ENCODE results near the gene ARF3. TPM values are rescaled to one million over a fixed set of nuclear protein-coding genes. Genes with fewer than 3 reads are reported as not detected.
A peak's percentile ranks its signal among the peaks of the same experiment; 100 is the strongest.

Gene ARF3
- total RNA-seq, 1 donor from 2014 or later = 128 TPM

- DNase-seq (ENCODE audit: low spot score) = no peak
- no peak for TF ChIP-seq CTCF (IDR thresholded peaks at IDR 0.05)
- Mint-ChIP-seq H3K36me3 (ENCODE audit: low read depth) (peaks cover 11% of the 10 kb centered on the region), H3K4me1 (ENCODE audit: low read depth) (peaks cover 29% of the 10 kb centered on the region), H3K27me3 (ENCODE audit: low read depth) (peaks cover 6% of the 10 kb centered on the region), H3K4me3 (ENCODE audit: unreplicated experiment) (peak overlapping the region; percentile 6), H3K27ac (ENCODE audit: unreplicated experiment) (no peak overlapping the region), H3K9me3 (ENCODE audit: low read depth) (no peaks in the 10 kb centered on the region)
Measured at GRCh38 chr12:48997719-48998496, 40.6 kb upstream of the ARF3 start.

- no peaks in the 10 kb centered on the region for H3K9me3 Mint-ChIP-seq (ENCODE audit: low read depth)
- DNase-seq (ENCODE audit: low spot score) = peak; percentile 94
- H3K4me3 Mint-ChIP-seq (ENCODE audit: unreplicated experiment) = no peak overlapping the region
- no peak overlapping the region for H3K27ac Mint-ChIP-seq (ENCODE audit: unreplicated experiment)
- peak; percentile 87 for TF ChIP-seq CTCF (IDR thresholded peaks at IDR 0.05)
- peaks cover 29% of the 10 kb centered on the region for H3K4me1 Mint-ChIP-seq (ENCODE audit: low read depth)
- H3K27me3 Mint-ChIP-seq (ENCODE audit: low read depth) = peaks cover 6% of the 10 kb centered on the region
- H3K36me3 Mint-ChIP-seq (ENCODE audit: low read depth) = peaks cover 6% of the 10 kb centered on the region
Measured at GRCh38 chr12:48996794-48997718, 39.8 kb upstream of the ARF3 start.

GRCh38 chr12:48995086-48995879 is 38.0 kb upstream of the ARF3 start:
- Mint-ChIP-seq H3K27me3 (ENCODE audit: low read depth) (peaks cover 6% of the 10 kb centered on the region), H3K4me1 (ENCODE audit: low read depth) (peaks cover 23% of the 10 kb centered on the region), H3K4me3 (ENCODE audit: unreplicated experiment) (peak overlapping the region; percentile 57), H3K9me3 (ENCODE audit: low read depth) (no peaks in the 10 kb centered on the region), H3K27ac (ENCODE audit: unreplicated experiment) (no peak overlapping the region), H3K36me3 (ENCODE audit: low read depth) (no peaks in the 10 kb centered on the region)
- peak; percentile 86 for TF ChIP-seq CTCF (IDR thresholded peaks at IDR 0.05)
- DNase-seq (ENCODE audit: low spot score) = peak; percentile 96

- Mint-ChIP-seq H3K4me3 (ENCODE audit: unreplicated experiment) (no peak overlapping the region), H3K27me3 (ENCODE audit: low read depth) (peaks cover 9% of the 10 kb centered on the region), H3K9me3 (ENCODE audit: low read depth) (no peaks in the 10 kb centered on the region), H3K4me1 (ENCODE audit: low read depth) (peaks cover 14% of the 10 kb centered on the region), H3K27ac (ENCODE audit: unreplicated experiment) (no peak overlapping the region), H3K36me3 (ENCODE audit: low read depth) (no peaks in the 10 kb centered on the region)
- no peak for DNase-seq (ENCODE audit: low spot score)
- no peak for TF ChIP-seq CTCF (IDR thresholded peaks at IDR 0.05)
Measured at GRCh38 chr12:48994224-48995085, 37.2 kb upstream of the ARF3 start.
